Hematopoietic multipotent progenitor cell treated with erythropoietin and hydrocortisone succinate and interleukin-3 and kit ligand, for 17 days (in vitro differentiated cells): Measurements from ENCODE around the gene SLC25A30.
A peak's percentile ranks its signal among the peaks of the same experiment; 100 is the strongest.

ENCODE experiments used
- DNase-seq: peaks from one replicate; pipeline ENCODE4 v3.0.0-alpha.2; 2015; ENCODE audit warnings: low spot score

Gene SLC25A30, protein sequence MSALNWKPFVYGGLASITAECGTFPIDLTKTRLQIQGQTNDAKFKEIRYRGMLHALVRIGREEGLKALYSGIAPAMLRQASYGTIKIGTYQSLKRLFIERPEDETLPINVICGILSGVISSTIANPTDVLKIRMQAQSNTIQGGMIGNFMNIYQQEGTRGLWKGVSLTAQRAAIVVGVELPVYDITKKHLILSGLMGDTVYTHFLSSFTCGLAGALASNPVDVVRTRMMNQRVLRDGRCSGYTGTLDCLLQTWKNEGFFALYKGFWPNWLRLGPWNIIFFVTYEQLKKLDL

DNA sequence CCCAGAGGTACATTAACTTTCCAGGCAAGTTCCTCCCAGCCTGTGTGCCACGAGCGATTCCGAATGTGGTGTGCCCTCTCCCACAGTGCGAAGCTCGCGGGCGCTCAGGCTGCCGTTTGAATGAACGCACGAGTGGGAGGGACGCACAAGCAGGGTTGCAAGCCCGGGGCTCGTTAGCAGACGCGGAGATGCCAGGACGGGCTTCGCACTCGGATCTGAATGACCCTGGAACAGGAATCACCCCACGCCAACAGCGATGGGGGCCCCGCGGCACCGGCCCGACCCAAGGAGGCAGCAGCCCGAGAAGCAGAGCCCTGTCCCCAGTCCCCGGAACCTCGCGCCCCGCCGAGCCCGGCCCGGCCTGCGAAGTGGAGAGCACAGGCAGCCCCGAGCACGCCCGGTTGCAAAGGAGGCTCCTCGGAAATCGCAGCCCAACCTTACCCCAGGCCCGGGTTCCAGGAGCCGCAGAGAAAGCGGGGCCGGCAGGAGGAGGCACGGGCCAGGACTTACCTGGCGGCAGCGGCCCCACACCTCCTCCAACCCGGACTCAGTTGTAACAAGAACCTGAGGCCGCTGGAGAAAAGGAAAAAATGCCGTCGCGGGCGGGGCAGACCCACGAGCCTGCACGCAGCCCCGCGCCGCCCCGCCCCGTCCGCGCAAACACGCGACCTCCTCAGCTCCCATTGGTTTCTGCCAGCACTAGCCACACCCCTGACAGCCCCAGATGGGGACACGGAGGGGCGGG lies at the start of gene SLC25A30:
Gene SLC25A30 (minus strand): TSS at position 584 of the 745 bp plus-strand sequence. CDS start 6,948 bp downstream, outside the sequence.
- peak; percentile 73 for DNase-seq

GRCh38 chr13:45466359-45466758 lies 48.2 kb upstream of the SLC25A30 start:
- DNase-seq: no peak

DNA sequence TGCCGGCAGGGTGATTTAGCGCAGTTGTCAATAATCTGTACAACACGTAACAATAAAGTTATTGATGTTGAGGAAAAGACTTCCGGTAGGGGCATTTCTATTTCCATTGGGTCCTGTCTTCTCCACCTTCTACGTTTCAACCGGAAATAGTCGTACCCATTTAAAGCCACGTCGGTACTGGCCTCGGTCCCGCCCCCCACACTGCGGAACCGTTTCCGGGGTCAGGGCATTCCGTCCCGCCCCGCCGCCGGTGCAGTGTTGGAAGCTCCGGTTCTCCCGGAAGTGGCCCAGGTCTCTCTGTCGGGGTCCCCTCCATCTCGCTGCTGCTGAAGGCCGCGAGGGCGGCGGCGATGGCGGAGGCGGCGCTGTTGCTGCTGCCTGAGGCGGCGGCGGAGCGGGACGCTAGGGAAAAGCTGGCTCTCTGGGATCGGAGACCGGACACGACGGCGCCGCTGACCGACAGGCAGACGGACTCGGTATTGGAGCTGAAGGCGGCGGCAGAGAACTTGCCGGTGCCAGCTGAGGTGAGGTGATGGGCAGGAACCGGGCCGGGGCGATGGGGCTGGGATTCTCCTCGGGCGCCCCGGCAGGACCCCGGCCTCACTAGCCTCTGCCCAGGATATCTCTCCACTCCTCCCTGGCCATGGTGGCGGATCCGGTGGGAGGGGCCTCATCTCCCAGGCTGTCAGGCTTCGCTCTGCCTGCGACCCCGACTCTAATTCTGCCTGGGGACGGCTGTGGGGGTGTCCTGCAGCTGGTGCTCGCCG lies 46.7 kb upstream of the SLC25A30 start, which contains the start of gene COG3:
Gene COG3 (plus strand): TSS at position 253 of the 767 bp plus-strand sequence. CDS start 98 bp downstream, at position 351.
- DNase-seq: peak; percentile 89

DNA sequence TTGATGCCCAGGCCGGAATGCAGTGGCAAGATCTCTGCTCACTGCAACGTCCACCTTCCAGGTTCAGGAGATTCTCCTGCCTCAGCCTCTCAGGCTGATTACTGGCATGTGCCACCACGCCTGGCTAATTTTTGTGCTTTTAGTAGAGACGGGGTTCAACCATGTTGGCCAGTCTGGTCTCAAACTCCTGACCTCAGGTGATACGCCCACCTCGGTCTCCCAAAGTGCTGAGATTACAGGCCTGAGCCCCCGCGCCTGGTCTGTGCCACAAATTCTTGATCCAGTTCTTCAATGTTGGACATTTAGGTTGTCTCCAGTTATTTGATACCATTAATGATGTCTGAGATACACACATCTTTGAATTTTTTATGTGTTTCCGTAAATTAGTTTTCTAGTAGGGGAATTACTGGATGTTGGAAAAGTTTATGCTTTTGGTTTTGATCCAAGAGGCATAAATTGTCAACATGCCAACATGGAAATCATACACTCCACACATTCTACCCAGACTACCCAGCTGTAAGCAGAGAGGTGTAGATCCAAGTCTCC lies 46.0 kb upstream of the SLC25A30 start:
- no peak for DNase-seq

- DNase-seq: no peak
These were observed 38.2 kb upstream of the SLC25A30 start for GRCh38 chr13:45456196-45456972.

DNA sequence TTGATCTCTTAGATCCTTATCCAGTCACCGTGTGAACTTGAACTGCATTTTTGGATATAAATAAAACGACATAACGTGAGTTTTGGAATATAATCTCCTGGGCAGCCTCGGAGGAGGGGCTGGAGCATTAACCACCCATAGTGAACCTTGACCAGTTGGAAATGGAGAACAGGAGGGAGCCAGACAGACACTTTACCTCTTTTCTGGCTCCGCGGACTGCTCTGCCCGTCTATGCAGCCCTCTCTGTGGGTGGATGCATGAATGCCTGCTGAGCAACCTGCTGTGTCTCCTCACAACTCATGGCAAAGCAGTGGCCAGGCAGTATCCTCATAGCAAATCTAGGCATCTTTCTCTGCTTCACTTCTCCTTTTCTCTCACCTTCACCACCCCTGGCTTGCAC lies 36.0 kb upstream of the SLC25A30 start:
- DNase-seq: no peak

- DNase-seq: no peak
These were observed 33.1 kb upstream of the SLC25A30 start for GRCh38 chr13:45451282-45451681.

DNA sequence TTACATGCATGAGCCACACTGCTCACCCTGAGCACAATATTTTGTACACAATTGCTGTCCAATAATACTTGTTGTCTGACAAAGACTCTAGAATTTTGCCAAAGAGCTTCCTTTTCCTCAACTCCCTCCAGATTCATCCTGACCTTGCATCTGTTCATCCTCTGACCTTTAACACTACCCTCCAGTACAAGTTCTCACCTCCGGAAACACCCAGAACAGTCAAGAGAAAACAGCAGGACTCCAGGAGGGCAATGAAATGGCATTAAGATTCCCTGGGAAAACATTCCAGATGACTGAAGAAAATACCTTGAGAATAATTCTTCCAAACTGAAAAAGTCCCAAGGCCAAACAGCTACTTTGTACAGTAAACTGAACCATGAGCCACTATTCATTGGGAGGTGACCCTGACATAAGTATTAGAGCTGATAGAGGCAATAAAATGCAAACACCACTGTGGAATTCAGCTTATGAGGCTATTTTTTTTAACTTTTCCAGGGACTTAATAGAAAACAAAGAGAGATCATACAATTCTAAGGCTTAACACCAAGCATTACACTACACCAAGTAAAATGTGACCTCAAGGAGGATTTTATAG lies 30.9 kb upstream of the SLC25A30 start:
- DNase-seq: no peak

- DNase-seq: no peak
These were observed 29.0 kb upstream of the SLC25A30 start for GRCh38 chr13:45447050-45447661.

DNA sequence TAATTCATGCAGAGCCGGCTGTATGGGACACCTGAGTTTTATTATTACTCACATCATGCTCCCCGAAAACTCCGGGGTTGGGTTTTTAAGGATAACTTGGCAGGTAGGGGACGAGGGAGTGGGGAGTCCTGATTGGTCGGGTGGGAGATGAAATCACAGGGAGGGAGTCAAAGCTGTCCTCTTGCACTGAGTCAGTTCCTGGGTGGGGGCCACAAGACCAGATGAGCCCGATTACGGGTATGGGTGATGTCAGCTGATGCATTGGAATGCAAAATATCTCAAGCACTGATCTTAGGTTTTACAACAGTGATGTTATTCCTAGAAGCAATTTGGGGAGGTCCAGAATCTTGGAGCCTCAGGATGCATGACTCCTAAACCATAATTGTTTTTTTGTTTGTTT lies 28.0 kb upstream of the SLC25A30 start:
- DNase-seq: no peak

GRCh38 chr13:45445053-45445452 lies 26.9 kb upstream of the SLC25A30 start:
- no peak for DNase-seq

GRCh38 chr13:45441633-45442032 lies 23.5 kb upstream of the SLC25A30 start:
- no peak for DNase-seq

DNA sequence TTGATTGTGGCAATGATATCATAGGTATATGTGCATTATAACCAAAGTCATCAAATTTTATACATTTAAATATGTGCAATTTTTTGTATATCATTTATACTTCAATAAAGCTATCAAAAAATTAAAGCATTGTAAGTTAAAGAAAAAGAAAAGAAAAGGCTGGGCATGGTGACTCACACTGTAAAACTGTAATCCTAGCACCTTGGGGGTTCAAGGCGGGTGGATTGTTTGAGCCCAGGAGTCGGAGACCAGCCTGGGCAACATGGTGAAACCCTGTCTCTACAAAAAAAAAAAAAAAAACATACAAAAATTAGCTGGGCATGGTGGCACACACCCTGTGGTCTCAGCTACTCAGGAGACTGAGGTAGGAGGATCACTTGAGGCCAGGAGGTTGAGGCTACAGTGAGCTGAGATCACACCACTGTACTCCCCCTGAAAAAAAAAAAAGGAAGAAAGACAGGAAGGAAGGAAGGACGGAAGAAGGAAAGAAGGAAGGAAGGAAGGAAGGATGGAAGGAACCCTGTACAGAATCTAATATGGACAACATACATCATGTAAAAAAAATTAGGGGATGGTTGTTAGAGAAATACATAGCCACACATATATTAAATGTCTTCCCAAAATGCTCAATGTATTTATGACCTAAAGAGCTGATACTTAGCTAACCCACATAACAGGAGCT lies 21.7 kb upstream of the SLC25A30 start:
- no peak for DNase-seq

DNA sequence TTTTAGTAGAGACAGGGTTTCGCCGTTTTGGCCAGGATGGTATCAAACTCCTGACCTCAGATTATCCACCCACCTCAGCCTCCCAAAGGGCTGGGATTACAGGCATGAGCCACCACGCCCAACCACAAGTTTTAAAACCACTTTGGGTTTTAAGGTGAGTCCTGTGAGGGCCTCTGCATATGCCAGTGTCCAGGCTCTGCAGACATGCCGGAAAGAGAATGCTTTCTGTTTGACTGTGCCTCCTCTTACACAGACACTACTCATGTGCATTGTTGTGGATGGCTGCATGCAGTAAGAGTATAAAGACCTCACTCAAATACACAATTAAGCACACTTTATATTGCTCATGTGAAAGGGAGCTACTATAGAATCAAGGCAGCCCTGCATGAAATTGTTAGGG lies 20.8 kb upstream of the SLC25A30 start:
- DNase-seq: no peak

GRCh38 chr13:45437947-45438346 lies 19.8 kb upstream of the SLC25A30 start:
- DNase-seq: no peak

- DNase-seq: no peak
These were observed 18.8 kb upstream of the SLC25A30 start for GRCh38 chr13:45436953-45437352.

- DNase-seq: no peak
These were observed 18.2 kb upstream of the SLC25A30 start for GRCh38 chr13:45436332-45436731.

DNA sequence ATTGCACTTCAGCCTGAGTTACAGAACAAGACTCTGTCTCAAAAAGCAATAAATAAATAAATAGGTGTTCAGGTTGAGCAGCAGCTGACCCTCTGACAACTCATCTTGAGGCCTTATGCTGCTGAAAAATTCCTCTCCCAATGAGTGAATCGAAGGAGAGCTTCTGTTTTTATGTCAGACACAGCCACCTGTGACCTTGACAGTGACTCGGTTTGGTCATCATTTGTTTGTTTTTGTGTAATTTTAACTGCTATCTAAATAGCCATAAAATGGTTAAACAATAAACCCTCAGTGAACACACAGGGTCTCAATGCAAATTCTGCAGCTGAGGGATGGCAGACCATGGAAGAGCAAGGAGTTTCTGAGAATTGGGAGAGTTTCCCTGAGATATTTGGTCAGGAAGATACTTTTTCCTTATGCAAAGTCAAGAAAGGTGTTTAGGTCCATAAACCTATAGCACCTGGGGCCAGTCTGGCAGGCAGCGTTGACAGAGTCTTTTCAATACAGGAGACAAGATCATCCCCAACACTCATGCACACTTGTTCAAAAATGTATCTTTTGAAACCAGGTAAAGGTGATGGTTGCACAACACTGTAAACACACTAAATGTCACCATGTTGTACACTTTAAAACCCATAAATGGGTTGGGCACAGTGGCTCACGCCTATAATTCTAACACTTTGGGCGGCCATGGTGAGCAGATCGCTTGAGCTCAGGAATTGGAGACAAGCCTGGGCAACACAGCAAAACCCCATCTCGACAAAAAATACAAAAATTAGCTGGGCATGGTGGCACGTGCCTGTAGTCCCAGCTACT lies 16.6 kb upstream of the SLC25A30 start:
- no peak for DNase-seq

GRCh38 chr13:45433381-45433790 lies 15.2 kb upstream of the SLC25A30 start:
- DNase-seq: no peak
